K562 (cell line): Measurements from ENCODE around the gene WNT16. TPM values are rescaled to one million over a fixed set of nuclear protein-coding genes. Genes with fewer than 3 reads are reported as not detected.
A peak's percentile ranks its signal among the peaks of the same experiment; 100 is the strongest.

ENCODE experiments used
- ATAC-seq: fragments of 200-7000 bp; cut with Tn5 transposase; 3 replicates; pipeline ENCODE4 v1.9.1; 2020; ENCODE audit warnings: moderate library complexity
- BruUV-seq: library from RNA; stranded (reverse); fragments of 400-500 nt; replicated peaks from 2 replicates; lab custom pipeline; 2021; lab: Mats Ljungman, UMichigan
- CTCF ChIA-PET: fragments of 300-600 bp; formaldehyde crosslinking; extraction: SDS; loops from one replicate; lab custom pipeline; 2021; ENCODE audit warnings: low intra/inter-chr PET ratio; lab: Yijun Ruan, JAX
- POLR2A ChIA-PET: fragments of 300-600, 350-650 bp; sonication (Branson Sonifier 250); formaldehyde crosslinking; extraction: SDS; loops from one replicate; lab custom pipeline; 2021; ENCODE audit warnings: antibody characterized with exemption, inconsistent platforms; lab: Yijun Ruan, JAX
- DNase-seq, 4 experiments: peaks; one replicate each; pipeline versions ENCODE4 v3.0.0 to v3.0.0-alpha.2; 2011 to 2018; ENCODE audit warnings: low spot score in 3 of 4, mixed read lengths in 3 of 4; ENCODE audit errors: extremely low read depth in 1 of 4
- FAIRE-seq: peaks from 2 replicates; lab custom pipeline; 2011; peaks lifted over from hg19 to GRCh38; lab: Jason Lieb, UNC
- H2AFZ ChIP-seq: 2 replicates; pipeline ENCODE4 v1.6.0; 2011; ENCODE audit warnings: low read depth, low read length, control low read depth, inconsistent platforms
- H3K27ac ChIP-seq: fragments of 200-600 bp; 3 replicates; pipeline ENCODE4 v1.8.0; 2011; ENCODE audit warnings: low read depth, mild to moderate bottlenecking, control low read depth, inconsistent platforms, low read length, moderate library complexity, mixed read lengths; ENCODE audit errors: extremely low read depth
- H3K27me3 ChIP-seq, 2 experiments: fragments of 300-600 bp in 1 of 2; 2 replicates in 1 of 2; 3 replicates in 1 of 2; pipeline versions ENCODE4 v1.6.0 to v1.8.0; 2011; ENCODE audit warnings: inconsistent platforms in 2 of 2, low read length in 2 of 2, mild to moderate bottlenecking in 1 of 2, mixed read lengths in 1 of 2, moderate library complexity in 1 of 2; ENCODE audit not compliant: control insufficient read depth in 2 of 2, insufficient read depth in 2 of 2
- H3K36me3 ChIP-seq: fragments of 300-600 bp; 3 replicates; pipeline ENCODE4 v1.8.0; 2011; ENCODE audit warnings: mild to moderate bottlenecking, low read length, inconsistent platforms; ENCODE audit not compliant: control insufficient read depth, insufficient read depth
- H3K4me1 ChIP-seq, 2 experiments: fragments of 200-600 bp in 1 of 2; replicated peaks in 1 of 2; 2 replicates in 1 of 2; 3 replicates in 1 of 2; pipeline versions ENCODE4 v1.5.1 to v1.8.0; 2011; ENCODE audit warnings: inconsistent platforms in 2 of 2, low read length in 2 of 2, mild to moderate bottlenecking in 1 of 2, mixed read lengths in 1 of 2, moderate library complexity in 1 of 2; ENCODE audit not compliant: control insufficient read depth in 2 of 2, insufficient read depth in 2 of 2
- H3K4me2 ChIP-seq: 2 replicates; pipeline ENCODE4 v1.6.1; 2011; ENCODE audit warnings: low read length, control low read depth, inconsistent platforms, mixed read lengths; ENCODE audit not compliant: insufficient read depth
- H3K4me3 ChIP-seq: fragments of 200-600 bp; sonication (generic), shearing (Covaris generic); 2 replicates; pipeline ENCODE4 v1.5.1; 2016; ENCODE audit warnings: control low read depth, inconsistent platforms
- H3K79me2 ChIP-seq: fragments of 200-600 bp; 3 replicates; pipeline ENCODE4 v1.8.0; 2011; ENCODE audit warnings: low read length, inconsistent platforms; ENCODE audit not compliant: control insufficient read depth, insufficient read depth
- H3K9ac ChIP-seq, 2 experiments: 2 replicates each; pipeline versions ENCODE4 v1.6.0 to v1.6.1; 2011; ENCODE audit warnings: low read depth in 2 of 2, low read length in 2 of 2, control low read depth in 1 of 2, inconsistent platforms in 1 of 2, mild to moderate bottlenecking in 1 of 2, mixed read lengths in 1 of 2; ENCODE audit not compliant: insufficient read depth in 1 of 2
- H3K9me1 ChIP-seq: one replicate; pipeline ENCODE4 v1.6.0; 2011; ENCODE audit warnings: inconsistent platforms, mild to moderate bottlenecking, low read length, moderate library complexity; ENCODE audit not compliant: control insufficient read depth, insufficient read depth
- H3K9me3 ChIP-seq: replicated peaks from 2 replicates; pipeline ENCODE4 v1.5.1; 2011; ENCODE audit warnings: low read depth, low read length, inconsistent platforms; ENCODE audit not compliant: control insufficient read depth, insufficient read depth
- H4K20me1 ChIP-seq: replicated peaks from 2 replicates; pipeline ENCODE4 v1.6.1; 2011; ENCODE audit warnings: low read length, inconsistent platforms, mixed read lengths; ENCODE audit not compliant: control insufficient read depth, insufficient read depth
- ETS2 ChIP-seq: IDR thresholded peaks from 2 replicates; pipeline ENCODE4 v1.6.1; 2016; ENCODE audit warnings: borderline replicate concordance, missing genetic modification characterization, mild to moderate bottlenecking, moderate library complexity, missing compliant biosample characterization; ENCODE audit not compliant: poor library complexity, severe bottlenecking
- ZBTB43 ChIP-seq: sonication (generic); formaldehyde crosslinking; IDR thresholded peaks from 2 replicates; pipeline ENCODE4 v1.8.0; 2023; ENCODE audit warnings: mild to moderate bottlenecking, missing genetic modification reagents
- ZFP36 ChIP-seq: fragments of 150-350 bp; IDR thresholded peaks from 2 replicates; pipeline ENCODE4 v1.6.1; 2018; ENCODE audit warnings: low read length, low read depth; ENCODE audit not compliant: partially characterized antibody
- ZNF239 ChIP-seq: fragments of 250-450 bp; sonication (Bioruptor Pico); IDR thresholded peaks from 2 replicates; pipeline ENCODE4 v1.4.0; 2020; ENCODE audit warnings: mild to moderate bottlenecking
- ZNF586 ChIP-seq: fragments of 450-650 bp; formaldehyde crosslinking; conservative IDR thresholded peaks from 2 replicates; pipeline ENCODE4 v1.4.0; 2020; ENCODE audit warnings: mild to moderate bottlenecking, moderate library complexity
- ZZZ3 ChIP-seq: fragments of 450-650 bp; IDR thresholded peaks from 2 replicates; pipeline ENCODE4 v1.6.1; 2016; ENCODE audit warnings: antibody characterized with exemption, mild to moderate bottlenecking, moderate library complexity
- WGBS: fragments of 100-300 bp; shearing (Covaris generic); methylation state at CpG from one replicate; pipeline ENCODE4 v1.1.6; 2016; ENCODE audit warnings: low coverage, mixed read lengths; ENCODE audit not compliant: insufficient coverage; ENCODE audit errors: missing lambda C conversion rate; 5-methylcytosine and 5-hydroxymethylcytosine counted together
- in situ Hi-C: fragments of 300-500 bp; cut with MboI; formaldehyde crosslinking; loops from 4 replicates; pipeline ENCODE4 v1.15.0; 2018; ENCODE audit warnings: inconsistent platforms, mixed read lengths
- intact Hi-C: fragments of 100-400 bp; cut with micrococcal nuclease; formaldehyde crosslinking; loops from 2 replicates; pipeline ENCODE4 v1.14.2; 2022
- polyA plus RNA-seq, 8 experiments: library from polyadenylated mRNA; depleted of rRNA in 4 of 8; stranded (reverse) in 5 of 8; unstranded in 3 of 8; fragments of >200 nt; fragmentation: Nextera tagmentation in 2 of 8; fragmentation: Illumina TruSeq in 1 of 8; extraction: Ambion mirVana in 2 of 8; extraction: Trizol in 1 of 8; gene quantifications; 2 replicates each; pipeline versions ENCODE4 v1.2.1 to v1.2.3, GENCODE V29; 2011 to 2014; ENCODE audit warnings: inconsistent platforms in 1 of 8, missing spikeins in 1 of 8
- total RNA-seq, 7 experiments: library from RNA; depleted of rRNA in 6 of 7; stranded (reverse); fragments of >200 nt in 6 of 7; fragmentation: Illumina TruSeq in 2 of 7; extraction: Trizol in 2 of 7; gene quantifications; 2 replicates each; pipeline versions ENCODE4 v1.2.1 to v1.2.3, GENCODE V29; 2011 to 2021; ENCODE audit warnings: low replicate concordance in 1 of 7

WNT16 gene
- total and polyA plus RNA-seq, 9 of the 15 experiments (the other 6 are each of a cell fraction or from before 2014, with no cell fraction given) = 0.06 to 0.07 TPM; not detected in 7

GRCh38 chr7:121336579-121336978 is 7.8 kb downstream of the WNT16 start:
- BruUV-seq = no TSS peak
- in situ Hi-C loops = no loop called here
- ATAC-seq = peak; percentile 13; the same call in 1 of the 3 replicates

More at GRCh38 chr7:121336579-121336978, 7.8 kb downstream of the WNT16 start:
- Histone ChIP-seq H3K9ac (no peak overlapping the region), H4K20me1 (0 out of 2 replicates have a peak, but pooled peaks cover 3% of the 10 kb centered on the region), H3K4me1 (no peaks in the 10 kb centered on the region), H3K4me2 (no peak overlapping the region), H3K4me3 (no peak overlapping the region), H3K36me3 (no peaks in the 10 kb centered on the region), H3K27ac (no peak overlapping the region), H3K27me3 (peaks cover 3 to 22% of the 10 kb centered on the region in 2 experiments), H3K9me3 (no peaks in the 10 kb centered on the region), H3K79me2 (no peaks in the 10 kb centered on the region), H2AFZ (no peak overlapping the region), H3K9me1 (no peaks in the 10 kb centered on the region)
- FAIRE-seq (no peak), DNase-seq (no peak)
- CTCF ChIA-PET = interaction anchor here (0.7 to 1.7 kb wide), 3 partner anchors 209 to 544 kb away, joined by 3 to 10 read pairs (median 4); no protein-coding TSS in a partner anchor
- WGBS = 7% methylated on average over 3 of the region's 3 CpGs
- intact Hi-C loops = loop anchor here (5.0 to 10.0 kb wide), 5 partner anchors 209 to 658 kb away; partner anchors contain the start of gene CPED1
- POLR2A ChIA-PET = interaction anchor here (1.3 to 1.4 kb wide), 2 partner anchors 12 to 346 kb away, joined by 3 to 4 read pairs; no protein-coding TSS in a partner anchor
- TF ChIP-seq ETS2 (tag) = no peak
- no peak for TF ChIP-seq ZBTB43
- TF ChIP-seq ZFP36 = no peak
- TF ChIP-seq ZNF586 (CRISPR knock-in tag) = no peak
- TF ChIP-seq ZZZ3 = no peak
- TF ChIP-seq ZNF239 (CRISPR knock-in tag) = no peak
